ENCODE results near the gene CD80.

The CD80 gene, protein sequence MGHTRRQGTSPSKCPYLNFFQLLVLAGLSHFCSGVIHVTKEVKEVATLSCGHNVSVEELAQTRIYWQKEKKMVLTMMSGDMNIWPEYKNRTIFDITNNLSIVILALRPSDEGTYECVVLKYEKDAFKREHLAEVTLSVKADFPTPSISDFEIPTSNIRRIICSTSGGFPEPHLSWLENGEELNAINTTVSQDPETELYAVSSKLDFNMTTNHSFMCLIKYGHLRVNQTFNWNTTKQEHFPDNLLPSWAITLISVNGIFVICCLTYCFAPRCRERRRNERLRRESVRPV

DNA sequence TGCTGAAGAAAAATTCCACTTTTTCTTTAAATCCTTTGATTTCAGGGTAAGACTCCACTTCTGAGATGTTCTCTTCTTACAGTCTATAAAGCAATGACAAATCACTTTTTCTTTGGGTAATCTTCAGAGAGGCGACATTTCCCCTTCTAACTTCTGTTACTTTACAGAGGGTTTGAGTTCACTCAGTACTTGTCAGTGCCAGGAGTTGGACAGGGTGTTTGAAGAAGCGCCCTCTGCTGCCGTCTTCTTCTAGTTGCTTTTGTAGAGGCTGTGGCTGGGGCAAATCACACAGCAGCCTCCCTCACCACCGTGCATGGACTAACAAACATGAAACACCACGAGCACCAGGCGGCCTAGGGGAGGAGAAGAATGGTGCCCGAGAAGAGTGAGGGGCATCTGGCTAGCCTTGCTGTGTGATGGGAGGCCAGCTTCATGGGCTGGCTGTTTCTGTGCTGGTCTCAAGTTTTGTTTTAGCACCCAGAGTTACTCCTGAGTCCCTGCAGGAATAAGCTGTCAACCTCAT, at the start of gene CD80:
CD80 (minus strand) TSS at position 174 of the 523 bp plus-strand sequence. CDS start 1,886 bp downstream, outside the sequence.
- Histone ChIP-seq H4K20me1 (no peaks in the 10 kb centered on the region), H3K4me2 (no peak within 1 kb of the TSS), H3K36me3 (no peaks in the 10 kb centered on the region), H3K27me3 (no peaks in the 10 kb centered on the region), H3K4me1 (peaks cover 6% of the 10 kb centered on the region; the same call in 1 of the 2 replicates), H3K27ac (no peak within 1 kb of the TSS), H3K9ac (no peak within 1 kb of the TSS), H3K9me3 (0 out of 2 replicates have a peak, but pooled peaks cover 3% of the 10 kb centered on the region), H3K4me3 (no peak within 1 kb of the TSS)
- TF ChIP-seq Cebpa-rat (IDR thresholded peaks at IDR 0.05) = no peak

DNA sequence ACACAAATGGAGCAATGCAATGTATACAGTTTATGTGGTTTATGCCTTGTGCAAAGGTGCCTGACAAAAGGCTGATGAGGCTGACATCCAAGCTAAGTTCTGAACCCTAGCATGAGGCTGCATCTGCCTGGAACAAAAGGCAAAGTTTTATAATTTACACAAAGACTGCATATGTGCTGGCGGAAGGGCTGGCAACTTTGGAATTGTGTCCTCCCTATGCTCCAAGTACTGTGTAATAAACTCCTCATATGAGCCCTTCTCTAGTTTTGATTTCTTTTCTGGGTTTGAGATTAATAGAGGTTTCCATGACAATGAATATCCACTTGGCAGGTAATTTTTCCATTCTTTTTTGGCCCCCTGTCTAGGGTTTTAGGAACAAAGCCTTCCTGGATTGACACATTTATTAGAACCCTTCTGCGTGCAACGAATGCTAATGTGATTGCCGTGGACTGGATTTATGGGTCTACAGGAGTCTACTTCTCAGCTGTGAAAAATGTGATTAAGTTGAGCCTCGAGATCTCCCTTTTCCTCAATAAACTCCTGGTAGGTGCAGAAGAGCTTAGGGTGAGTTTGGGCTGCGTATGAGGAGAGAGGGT, 49.1 kb upstream of the CD80 start:
- Histone ChIP-seq H3K4me3 (no peak overlapping the region), H3K4me2 (no peak overlapping the region), H3K9me3 (no peaks in the 10 kb centered on the region), H3K27me3 (no peaks in the 10 kb centered on the region), H3K4me1 (no peaks in the 10 kb centered on the region), H3K27ac (no peak overlapping the region), H4K20me1 (no peaks in the 10 kb centered on the region), H3K36me3 (no peaks in the 10 kb centered on the region), H3K9ac (no peak overlapping the region)
- no peak for TF ChIP-seq Cebpa-rat (IDR thresholded peaks at IDR 0.05)

DNA sequence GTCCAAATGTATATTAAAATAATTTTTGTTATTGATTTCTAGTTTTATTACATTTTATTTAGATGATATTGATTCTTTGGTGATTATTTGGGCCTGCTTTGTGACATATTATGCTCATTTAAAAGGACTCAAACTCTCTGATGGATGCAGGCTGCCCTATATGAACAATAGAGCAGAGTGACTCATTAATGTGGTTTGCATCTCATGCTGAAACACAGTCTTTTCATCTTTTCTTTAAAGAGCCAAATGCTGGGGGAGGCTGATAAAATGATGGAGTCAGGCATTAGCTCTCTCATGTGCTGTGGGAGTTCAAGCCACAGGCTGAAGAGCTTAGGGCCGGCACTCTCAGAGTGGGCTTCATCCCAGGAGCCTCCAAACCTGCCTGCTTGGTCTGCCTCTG, 45.5 kb upstream of the CD80 start:
- TF ChIP-seq Cebpa-rat (IDR thresholded peaks at IDR 0.05) = no peak
- H3K4me3 ChIP-seq = no peak overlapping the region
- no peaks in the 10 kb centered on the region for H3K9me3 ChIP-seq
- H3K9ac ChIP-seq = no peak overlapping the region
- no peaks in the 10 kb centered on the region for H3K36me3 ChIP-seq
- no peaks in the 10 kb centered on the region for H3K27me3 ChIP-seq
- no peak overlapping the region for H3K4me2 ChIP-seq
- H4K20me1 ChIP-seq = no peaks in the 10 kb centered on the region
- H3K4me1 ChIP-seq = peaks cover 6% of the 10 kb centered on the region; the same call in 1 of the 2 replicates
- H3K27ac ChIP-seq = no peak overlapping the region

DNA sequence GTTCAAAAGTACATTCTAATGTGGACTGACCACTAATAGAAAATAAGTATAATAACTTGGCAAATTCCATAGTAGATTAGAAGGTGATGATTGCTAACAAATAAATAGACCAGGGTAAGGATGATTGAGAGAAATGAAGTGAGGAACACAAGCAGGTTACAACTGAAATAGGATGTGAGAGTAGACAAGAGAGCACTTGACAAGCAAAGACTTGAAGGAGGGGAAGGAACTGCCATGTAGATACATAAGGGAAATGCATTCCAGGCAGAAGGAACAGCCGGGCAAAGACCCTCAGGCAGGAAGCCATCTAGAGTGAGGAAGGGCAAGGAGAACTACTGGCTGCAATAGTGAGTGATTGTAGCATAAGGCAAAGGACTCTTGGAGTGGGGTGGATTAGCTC, 43.3 kb upstream of the CD80 start:
- no peak for TF ChIP-seq Cebpa-rat (IDR thresholded peaks at IDR 0.05)
- H3K4me2 ChIP-seq = no peak overlapping the region
- H3K4me1 ChIP-seq = peaks cover 6% of the 10 kb centered on the region; the same call in 1 of the 2 replicates
- no peak overlapping the region for H3K9ac ChIP-seq
- H4K20me1 ChIP-seq = no peaks in the 10 kb centered on the region
- H3K36me3 ChIP-seq = no peaks in the 10 kb centered on the region
- H3K4me3 ChIP-seq = no peak overlapping the region
- no peak overlapping the region for H3K27ac ChIP-seq
- no peaks in the 10 kb centered on the region for H3K9me3 ChIP-seq
- H3K27me3 ChIP-seq = no peaks in the 10 kb centered on the region

DNA sequence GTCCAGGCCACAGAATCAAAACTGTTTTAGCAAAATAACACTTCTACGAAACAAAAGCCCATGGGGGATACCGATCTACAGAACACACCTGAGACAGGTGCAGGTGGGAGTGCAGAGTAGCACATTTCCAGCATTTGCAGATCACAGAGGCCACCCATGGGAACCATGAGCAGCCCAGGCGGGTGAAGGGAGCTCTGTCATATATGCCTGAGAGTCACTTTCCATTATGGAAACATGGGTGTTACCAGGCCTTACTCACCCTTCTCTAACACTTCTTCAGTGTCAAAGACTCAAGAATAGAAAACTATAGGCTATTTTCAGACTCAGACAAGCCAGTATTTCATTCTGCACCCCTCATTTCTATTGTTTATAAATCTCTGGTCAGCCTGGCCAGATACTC, 41.7 kb upstream of the CD80 start:
- peaks cover 6% of the 10 kb centered on the region; the same call in 1 of the 2 replicates for H3K4me1 ChIP-seq
- H3K9me3 ChIP-seq = no peaks in the 10 kb centered on the region
- no peaks in the 10 kb centered on the region for H3K27me3 ChIP-seq
- TF ChIP-seq Cebpa-rat (IDR thresholded peaks at IDR 0.05) = no peak
- no peaks in the 10 kb centered on the region for H4K20me1 ChIP-seq
- no peak overlapping the region for H3K4me2 ChIP-seq
- H3K4me3 ChIP-seq = no peak overlapping the region
- H3K36me3 ChIP-seq = no peaks in the 10 kb centered on the region
- H3K9ac ChIP-seq = no peak overlapping the region
- H3K27ac ChIP-seq = no peak overlapping the region

DNA sequence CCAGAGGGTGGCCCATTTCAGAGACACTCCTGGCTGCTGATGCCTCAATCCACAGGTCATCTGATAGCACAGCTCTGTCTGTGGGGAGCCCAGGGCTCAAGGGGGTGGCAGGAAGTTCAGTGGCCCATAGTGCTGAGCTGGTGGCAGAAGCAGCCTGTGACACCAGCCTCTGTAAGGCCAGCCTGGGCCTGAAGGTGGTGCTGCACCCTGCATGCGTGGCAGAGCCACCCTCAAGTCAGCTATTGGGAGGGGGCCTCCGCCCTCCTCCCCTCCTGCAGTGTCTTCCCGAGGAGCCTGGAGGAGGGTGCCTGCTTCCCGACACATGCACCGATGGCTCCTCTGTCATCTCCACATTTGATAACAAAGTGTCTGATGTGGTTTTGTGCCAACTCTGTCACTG, 41.3 kb upstream of the CD80 start:
- H3K27ac ChIP-seq = no peak overlapping the region
- no peak overlapping the region for H3K4me2 ChIP-seq
- peaks cover 6% of the 10 kb centered on the region; the same call in 1 of the 2 replicates for H3K4me1 ChIP-seq
- no peaks in the 10 kb centered on the region for H3K9me3 ChIP-seq
- H4K20me1 ChIP-seq = no peaks in the 10 kb centered on the region
- no peaks in the 10 kb centered on the region for H3K27me3 ChIP-seq
- TF ChIP-seq Cebpa-rat (IDR thresholded peaks at IDR 0.05) = no peak
- no peak overlapping the region for H3K9ac ChIP-seq
- no peak overlapping the region for H3K4me3 ChIP-seq
- H3K36me3 ChIP-seq = no peaks in the 10 kb centered on the region

DNA sequence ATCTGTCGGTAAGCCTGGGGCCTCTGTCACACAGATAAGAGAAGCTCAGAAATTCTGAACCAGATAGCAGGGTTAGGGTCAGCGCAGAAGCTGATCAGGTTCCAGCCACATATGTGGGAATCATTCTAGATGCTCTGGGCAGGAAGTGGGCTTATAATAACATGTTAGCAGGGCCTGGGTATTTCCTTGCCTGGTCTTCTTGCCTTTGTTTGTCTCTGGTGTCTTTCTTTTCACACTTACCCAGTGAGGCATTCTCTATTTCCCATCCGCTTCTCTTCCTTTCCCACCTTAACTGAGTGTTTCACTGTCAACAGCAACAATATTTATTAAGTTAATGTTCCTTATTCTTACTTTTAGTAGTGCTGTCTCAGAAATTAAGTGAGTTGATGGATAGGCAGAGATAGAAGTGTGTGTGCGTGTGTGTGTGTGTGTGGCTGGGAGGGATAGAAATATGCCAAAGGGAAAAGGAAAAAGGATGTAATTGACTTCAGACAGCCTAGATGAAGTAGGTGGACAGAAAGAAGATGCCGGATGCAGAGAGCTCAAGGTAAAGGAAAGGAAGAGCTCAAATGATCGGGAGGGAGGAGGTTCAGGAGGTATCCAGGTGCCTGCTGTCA, 40.3 kb upstream of the CD80 start:
- no peak overlapping the region for H3K4me3 ChIP-seq
- no peak overlapping the region for H3K4me2 ChIP-seq
- H3K9ac ChIP-seq = no peak overlapping the region

DNA sequence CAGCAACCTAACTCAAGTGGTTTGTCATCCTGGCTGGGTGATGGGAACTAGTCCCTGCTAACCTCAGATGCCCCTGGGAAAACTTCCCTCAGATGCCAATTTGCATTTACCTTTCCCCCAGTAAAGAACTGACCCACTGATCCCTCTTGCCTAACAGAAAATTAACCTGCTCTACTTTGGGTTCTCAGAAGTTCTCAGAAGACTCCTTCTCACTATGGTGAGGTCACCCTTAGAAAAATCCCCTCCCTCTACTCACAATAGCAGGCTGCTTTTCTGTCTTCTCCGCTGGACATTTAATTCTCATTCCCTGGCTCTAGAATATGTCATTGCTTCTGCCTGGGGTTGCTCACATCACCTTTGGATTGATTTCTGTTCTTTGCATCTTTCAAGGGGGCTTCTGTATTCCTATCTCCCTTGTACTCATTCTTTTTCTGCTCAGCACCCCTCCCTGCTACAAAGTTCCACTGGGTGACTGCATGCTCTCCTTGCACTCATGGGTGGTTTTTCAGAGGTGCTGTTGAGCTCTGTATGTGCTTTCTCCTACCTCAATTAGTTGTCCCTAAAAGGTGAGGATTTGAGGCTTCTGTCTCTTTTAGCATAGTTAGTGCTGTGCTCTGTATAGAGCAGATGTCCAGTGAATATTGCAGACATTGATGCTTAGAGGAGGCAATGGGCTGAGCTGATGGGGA, 39.1 kb upstream of the CD80 start:
- H3K27me3 ChIP-seq = no peaks in the 10 kb centered on the region
- H3K9ac ChIP-seq = no peak overlapping the region
- no peak overlapping the region for H3K4me3 ChIP-seq

More for the DNA sequence above, 40.3 kb upstream of the CD80 start:
- Histone ChIP-seq H3K36me3 (no peaks in the 10 kb centered on the region), H3K27me3 (no peaks in the 10 kb centered on the region), H3K27ac (no peak overlapping the region), H4K20me1 (no peaks in the 10 kb centered on the region), H3K9me3 (no peaks in the 10 kb centered on the region), H3K4me1 (peaks cover 6% of the 10 kb centered on the region; the same call in 1 of the 2 replicates)
- no peak for TF ChIP-seq Cebpa-rat (IDR thresholded peaks at IDR 0.05)

DNA sequence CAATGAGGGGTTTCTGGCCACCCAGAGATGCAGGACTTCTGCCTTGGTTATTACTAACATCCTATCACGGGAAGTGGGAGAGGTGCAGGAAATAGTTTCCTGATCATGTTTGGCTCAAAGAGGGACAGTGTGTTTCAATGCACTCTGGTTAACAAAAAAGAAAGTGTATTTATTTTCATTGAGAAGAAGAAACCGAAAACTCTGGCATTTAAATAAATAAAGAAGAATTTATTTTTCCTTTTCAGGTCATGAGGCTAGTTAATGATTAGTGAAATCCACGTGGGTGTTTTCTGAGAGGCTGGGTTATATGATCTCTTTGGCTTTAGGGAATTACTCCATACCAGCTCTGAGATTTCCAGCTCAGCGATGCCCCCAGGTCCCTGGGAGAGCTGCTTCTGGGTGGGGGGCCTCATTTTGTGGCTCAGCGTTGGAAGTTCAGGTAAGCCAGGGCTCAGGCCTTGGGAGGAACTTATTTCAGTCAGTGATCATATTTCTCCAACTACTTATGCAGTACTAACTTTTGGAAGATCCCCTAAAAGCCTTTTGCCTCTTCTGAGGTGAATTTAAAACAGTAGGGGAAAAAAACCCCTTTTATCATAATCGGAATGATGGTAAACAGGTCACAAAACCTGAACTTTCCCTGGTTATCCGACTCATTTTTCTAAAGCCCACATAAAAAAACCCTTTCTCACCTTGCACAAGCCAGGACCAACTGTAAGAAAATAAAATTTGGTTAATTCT, 38.3 kb upstream of the CD80 start, which contains the start of gene PLA1A:
PLA1A (plus strand) TSS at position 338 of the 741 bp plus-strand sequence; CDS start at position 367, 29 bp downstream.
- no peak within 1 kb of the TSS for H3K9ac ChIP-seq
- no peaks in the 10 kb centered on the region for H3K36me3 ChIP-seq
- H3K27me3 ChIP-seq = no peaks in the 10 kb centered on the region
- no peak for TF ChIP-seq Cebpa-rat (IDR thresholded peaks at IDR 0.05)
- H3K4me2 ChIP-seq = no peak within 1 kb of the TSS
- H3K27ac ChIP-seq = no peak within 1 kb of the TSS
- no peak within 1 kb of the TSS for H3K4me3 ChIP-seq
- no peaks in the 10 kb centered on the region for H4K20me1 ChIP-seq
- peaks cover 6% of the 10 kb centered on the region; the same call in 1 of the 2 replicates for H3K4me1 ChIP-seq
- H3K9me3 ChIP-seq = no peaks in the 10 kb centered on the region

More for the DNA sequence above, 39.1 kb upstream of the CD80 start:
- H3K4me1 ChIP-seq = peaks cover 6% of the 10 kb centered on the region; the same call in 1 of the 2 replicates
- no peak overlapping the region for H3K27ac ChIP-seq
- H4K20me1 ChIP-seq = no peaks in the 10 kb centered on the region
- TF ChIP-seq Cebpa-rat (IDR thresholded peaks at IDR 0.05) = no peak
- no peaks in the 10 kb centered on the region for H3K36me3 ChIP-seq
- no peak overlapping the region for H3K4me2 ChIP-seq
- no peaks in the 10 kb centered on the region for H3K9me3 ChIP-seq

All from BLaER1 (cell line).